Esophagus (tissue), 2 donors: Measurements from ENCODE around the gene ACTN2. TPM values are rescaled to one million over a fixed set of nuclear protein-coding genes. Genes with fewer than 3 reads are reported as not detected.
A peak's percentile ranks its signal among the peaks of the same experiment; 100 is the strongest.
"Not testable (repeated sequence)": the region's sequence is repeated elsewhere in the genome, so short reads cannot be mapped to it uniquely, and the experiment has no call there.

Source experiments
- H3K27ac ChIP-seq, 2 donors: one replicate each; pipeline ENCODE4 v1.5.1; 2013; ENCODE audit warnings: low read depth in 2 of 2, mild to moderate bottlenecking in 2 of 2, inconsistent platforms in 1 of 2, low read length in 1 of 2, moderate library complexity in 1 of 2
- H3K27me3 ChIP-seq, 2 donors: one replicate each; pipeline ENCODE4 v1.6.1; 2013; ENCODE audit warnings: low read length in 2 of 2, control low read depth in 1 of 2, mild to moderate bottlenecking in 1 of 2; ENCODE audit not compliant: insufficient read depth in 2 of 2, control insufficient read depth in 1 of 2
- H3K36me3 ChIP-seq, 2 donors: one replicate each; pipeline ENCODE4 v1.6.1; 2013; ENCODE audit warnings: low read length in 1 of 2; ENCODE audit not compliant: control insufficient read depth in 2 of 2, insufficient read depth in 2 of 2
- H3K4me1 ChIP-seq, 2 donors: one replicate each; pipeline ENCODE4 v1.6.1; 2013; ENCODE audit warnings: low read length in 1 of 2; ENCODE audit not compliant: control insufficient read depth in 2 of 2, insufficient read depth in 2 of 2
- H3K4me3 ChIP-seq, 2 donors: one replicate each; pipeline ENCODE4 v1.5.1; 2013; ENCODE audit warnings: low read length in 2 of 2, mild to moderate bottlenecking in 2 of 2, low read depth in 1 of 2, moderate library complexity in 1 of 2
- H3K9me3 ChIP-seq, 2 donors: one replicate each; pipeline ENCODE4 v1.6.1; 2013; ENCODE audit warnings: mild to moderate bottlenecking in 2 of 2, low read depth in 1 of 2, low read length in 1 of 2, moderate library complexity in 1 of 2; ENCODE audit not compliant: control insufficient read depth in 2 of 2, insufficient read depth in 1 of 2
- WGBS, 2 donors: extraction: QIAGEN DNeasy Blood & Tissue Kit; methylation state at CpG; one replicate each; pipeline ENCODE4 v1.1.7; 2013; 5-methylcytosine and 5-hydroxymethylcytosine counted together
- polyA plus RNA-seq, 2 donors: library from polyadenylated mRNA; stranded (reverse); fragments of 200-250 nt; gene quantifications; one replicate each; pipeline ENCODE4 v1.2.3, GENCODE V29; 2013
- donor health status: healthy with polysubstance abuse.
- donor health status: Bipolar disorder and iron deficiency.

Gene ACTN2
- polyA plus RNA-seq, 2 donors = 0.59 to 0.75 TPM

DNA sequence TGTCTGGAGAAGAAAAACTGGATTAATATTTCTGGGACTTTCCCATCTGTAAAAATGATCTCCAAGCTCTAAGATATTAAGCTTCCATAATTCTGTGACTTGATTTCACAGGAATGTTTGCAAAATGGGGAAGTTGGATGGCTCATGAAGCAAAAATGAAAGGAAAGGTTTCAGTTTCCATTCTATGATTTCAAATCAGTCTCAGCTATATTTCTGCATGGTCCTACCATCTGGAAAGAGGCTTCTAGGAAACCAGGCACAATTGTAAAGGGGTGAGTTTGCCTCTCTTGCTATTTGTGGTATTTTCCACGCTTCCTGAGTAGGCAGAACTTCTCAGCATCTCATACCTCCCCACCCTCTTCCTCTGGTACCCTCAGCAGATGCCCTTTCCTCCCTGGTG lies 22.4 kb upstream of the ACTN2 start:
- H3K27me3 ChIP-seq = no peaks in the 10 kb centered on the region
- no peaks in the 10 kb centered on the region for H3K4me1 ChIP-seq
- WGBS, 2 donors = 34 to 52% methylated on average over 1 of the region's 1 CpG
- H3K36me3 ChIP-seq = no peaks in the 10 kb centered on the region
- H3K9me3 ChIP-seq = no peaks in the 10 kb centered on the region
- no peak overlapping the region for H3K27ac ChIP-seq
- no peak overlapping the region for H3K4me3 ChIP-seq

GRCh38 chr1:236668909-236669308 lies 17.4 kb upstream of the ACTN2 start:
- not testable (repeated sequence) for H3K27me3 ChIP-seq, H3K36me3 ChIP-seq, H3K4me1 ChIP-seq, H3K4me3 ChIP-seq, H3K9me3 ChIP-seq, H3K27ac ChIP-seq
- 91 to 92% methylated on average over 5 of the region's 5 CpGs for WGBS, 2 donors

- H3K4me3 ChIP-seq = no peak overlapping the region
- no peak overlapping the region for H3K27ac ChIP-seq
- WGBS, 2 donors = 66 to 70% methylated on average over 7 of the region's 7 CpGs
- H3K36me3 ChIP-seq = no peaks in the 10 kb centered on the region
- no peaks in the 10 kb centered on the region for H3K9me3 ChIP-seq
- no peaks in the 10 kb centered on the region for H3K4me1 ChIP-seq
- H3K27me3 ChIP-seq = no peaks in the 10 kb centered on the region
These were observed 16.2 kb upstream of the ACTN2 start for GRCh38 chr1:236670060-236670459.

DNA sequence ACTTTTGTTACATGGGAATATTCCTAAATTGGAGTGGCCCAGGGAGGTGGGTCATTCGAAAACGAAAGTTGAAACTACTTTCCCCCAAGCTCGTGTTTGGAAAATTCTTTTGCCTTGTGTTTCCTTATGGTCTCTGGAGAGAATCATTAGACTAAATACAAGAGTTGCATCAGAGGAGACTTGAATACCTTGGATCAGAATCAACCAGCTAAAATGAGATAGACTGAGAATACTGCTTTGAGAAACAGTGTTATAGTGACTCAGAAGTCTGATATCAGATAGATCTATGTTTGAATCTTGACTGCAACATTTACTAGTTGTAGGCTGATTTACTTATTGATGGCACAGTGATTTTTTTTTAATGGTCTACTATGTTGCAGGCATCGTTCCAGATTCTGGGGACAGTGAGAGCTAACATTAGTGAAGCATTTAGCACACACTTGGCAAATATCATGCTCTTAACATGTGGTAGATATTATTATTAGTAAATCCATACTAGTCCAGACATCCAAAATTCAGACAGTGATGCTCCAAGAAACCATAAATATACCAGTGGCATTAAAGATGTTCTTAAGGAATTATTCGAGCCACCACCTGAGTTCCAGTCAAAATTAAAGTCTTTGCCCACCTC lies 12.9 kb upstream of the ACTN2 start:
- no peak overlapping the region for H3K4me3 ChIP-seq
- no peak overlapping the region for H3K27ac ChIP-seq
- no peaks in the 10 kb centered on the region for H3K36me3 ChIP-seq
- no peaks in the 10 kb centered on the region for H3K27me3 ChIP-seq
- 63 to 68% methylated on average over 5 of the region's 5 CpGs for WGBS, 2 donors
- H3K9me3 ChIP-seq = no peaks in the 10 kb centered on the region
- H3K4me1 ChIP-seq = no peaks in the 10 kb centered on the region

GRCh38 chr1:236677641-236678235 lies 8.6 kb upstream of the ACTN2 start:
- Histone ChIP-seq H3K4me1 (no peaks in the 10 kb centered on the region), H3K27ac (no peak overlapping the region), H3K4me3 (no peak overlapping the region), H3K36me3 (no peaks in the 10 kb centered on the region), H3K9me3 (no peaks in the 10 kb centered on the region), H3K27me3 (no peaks in the 10 kb centered on the region)
- 59 to 70% methylated on average over 3 of the region's 3 CpGs for WGBS, 2 donors

DNA sequence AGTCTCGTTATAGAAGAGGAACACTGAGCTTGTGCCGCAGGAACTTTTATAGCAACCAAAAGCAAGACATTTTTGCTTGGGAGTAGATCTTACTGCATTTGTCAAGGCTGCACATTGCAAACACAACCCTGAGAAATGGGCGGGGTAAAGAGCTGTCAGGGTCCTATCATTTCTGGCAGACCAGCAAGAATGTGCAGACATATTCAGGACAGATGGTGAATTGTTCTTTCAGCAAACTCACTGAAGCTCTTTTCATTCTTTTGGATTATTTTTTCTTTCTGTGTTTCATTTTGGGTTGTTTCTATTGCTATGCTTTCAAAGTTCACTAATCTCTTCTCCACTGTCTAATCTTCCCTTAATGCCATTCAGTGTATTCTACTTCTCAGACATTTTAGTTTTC lies 5.1 kb upstream of the ACTN2 start:
- no peaks in the 10 kb centered on the region for H3K4me1 ChIP-seq
- no peaks in the 10 kb centered on the region for H3K27me3 ChIP-seq
- H3K27ac ChIP-seq = no peak overlapping the region
- H3K9me3 ChIP-seq = no peaks in the 10 kb centered on the region
- no peaks in the 10 kb centered on the region for H3K36me3 ChIP-seq
- H3K4me3 ChIP-seq = no peak overlapping the region
- 61 to 71% methylated on average over 3 of the region's 3 CpGs for WGBS, 2 donors

GRCh38 chr1:236685205-236685916 lies 938 bp upstream of the ACTN2 start:
- Histone ChIP-seq H3K9me3 (no peaks in the 10 kb centered on the region), H3K27me3 (no peaks in the 10 kb centered on the region), H3K4me3 (no peak overlapping the region), H3K27ac (no peak overlapping the region), H3K4me1 (peaks cover 6% of the 10 kb centered on the region in 2 donors), H3K36me3 (no peaks in the 10 kb centered on the region)
- 69 to 72% methylated on average over 12 of the region's 12 CpGs for WGBS, 2 donors

DNA sequence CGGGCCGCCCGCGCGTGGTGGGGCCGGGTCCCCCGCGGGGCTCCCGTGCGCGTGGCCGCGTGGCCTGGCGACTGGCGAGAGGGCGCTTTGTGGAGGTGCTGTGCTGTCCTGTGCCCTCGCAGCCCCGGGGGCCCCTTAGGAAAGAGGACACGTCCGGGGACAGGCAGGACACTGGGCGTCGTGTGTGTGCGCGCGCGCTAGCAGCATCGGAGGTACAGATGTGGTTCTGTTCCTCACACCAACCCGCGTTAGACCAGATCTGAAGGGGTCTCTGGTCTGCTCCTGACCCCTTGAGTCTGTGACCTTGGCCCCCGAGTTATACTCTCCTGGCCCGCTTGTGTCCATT lies 489 bp downstream of the ACTN2 start:
- Histone ChIP-seq H3K4me1 (peaks cover 6% of the 10 kb centered on the region in 2 donors), H3K36me3 (no peaks in the 10 kb centered on the region), H3K9me3 (no peaks in the 10 kb centered on the region), H3K27ac (no peak overlapping the region), H3K27me3 (no peaks in the 10 kb centered on the region), H3K4me3 (peak overlapping the region; percentile 32 to 42)
- 17 to 37% methylated on average over 9 to 31 of the region's 31 CpGs for WGBS, 2 donors

GRCh38 chr1:236687273-236687672 lies 974 bp downstream of the ACTN2 start:
- Histone ChIP-seq H3K9me3 (no peaks in the 10 kb centered on the region), H3K36me3 (no peaks in the 10 kb centered on the region), H3K27ac (no peak overlapping the region), H3K27me3 (no peaks in the 10 kb centered on the region), H3K4me1 (peaks cover 6% of the 10 kb centered on the region in 2 donors), H3K4me3 (no peak overlapping the region)
- 52 to 53% methylated on average over 8 of the region's 8 CpGs for WGBS, 2 donors

- no peaks in the 10 kb centered on the region for H3K27me3 ChIP-seq
- WGBS, 2 donors = 83 to 84% methylated on average over 4 of the region's 4 CpGs
- no peak overlapping the region for H3K27ac ChIP-seq
- H3K4me1 ChIP-seq = peaks cover 6% of the 10 kb centered on the region in 2 donors
- no peaks in the 10 kb centered on the region for H3K36me3 ChIP-seq
- no peaks in the 10 kb centered on the region for H3K9me3 ChIP-seq
- H3K4me3 ChIP-seq = no peak overlapping the region
These were observed 2.4 kb downstream of the ACTN2 start for GRCh38 chr1:236688705-236689104.
